GM18861 (cell line): ENCODE results near the gene ITGAX.

Source experiments
- ATAC-seq: cut with Tn5 transposase; IDR thresholded peaks from one replicate; pipeline ENCODE4 v1.9.1; 2021; ENCODE audit not compliant: unreplicated experiment

The ITGAX gene

DNA sequence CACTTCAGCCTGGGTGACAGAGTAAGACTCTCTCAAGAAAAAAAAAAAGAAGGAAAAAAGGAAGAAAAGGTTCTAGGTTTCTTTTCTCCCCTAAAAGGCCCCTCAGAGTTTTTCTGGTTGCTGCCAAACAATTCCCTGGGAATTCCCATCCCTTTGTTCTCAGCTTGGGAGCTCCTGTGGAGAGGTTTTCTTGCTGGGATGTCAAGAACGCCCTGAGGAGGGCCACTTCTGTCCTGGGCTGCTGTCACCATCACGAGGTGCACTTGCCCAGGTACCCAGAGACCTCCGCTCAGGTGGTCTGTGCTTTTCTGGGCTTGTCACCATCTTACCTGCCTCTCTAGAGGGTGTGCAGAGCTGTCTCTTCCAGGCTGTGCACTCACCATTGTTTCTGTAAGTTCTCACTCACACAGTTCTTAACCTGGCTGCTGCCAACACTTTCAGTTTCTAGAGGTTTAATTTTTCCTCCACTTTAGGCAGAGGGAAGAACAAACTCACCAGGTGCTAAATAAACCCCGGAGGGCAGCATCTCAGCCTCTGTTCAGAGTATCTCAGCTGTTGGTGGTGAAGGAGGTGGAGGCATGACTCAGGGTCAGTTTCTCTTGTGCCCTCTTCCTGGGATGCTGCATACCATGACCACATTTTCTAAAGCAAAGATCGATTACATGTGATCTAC is 75.5 kb downstream of the ITGAX start:
- ATAC-seq, result no peak
